Tibial artery (tissue), 4 donors: ENCODE measurements around the gene KRTAP1-1.
"Not testable (repeated sequence)": the region's sequence is repeated elsewhere in the genome, so short reads cannot be mapped to it uniquely, and the experiment has no call there.

Experiments
- DNase-seq, 2 donors: peaks; one replicate each; pipeline ENCODE4 v3.0.0-alpha.2; 2019
- H3K27ac ChIP-seq, 2 donors: fragments of 200-600 bp; sonication (generic) in 1 of 2; 1 replicate in 1 of 2; 2 replicates in 1 of 2; pipeline ENCODE4 v1.5.1; 2018 to 2019; ENCODE audit warnings: mild to moderate bottlenecking in 1 of 2
- H3K27me3 ChIP-seq, 2 donors: fragments of 200-600 bp; sonication (generic) in 1 of 2; one replicate each; pipeline versions ENCODE4 v1.5.1 to v1.6.0; 2016 to 2019
- H3K36me3 ChIP-seq, 3 donors: fragments of 200-600 bp; sonication (generic) in 2 of 3; one replicate each; pipeline ENCODE4 v1.5.1; 2016 to 2019; ENCODE audit warnings: mild to moderate bottlenecking in 2 of 3
- H3K4me1 ChIP-seq, 4 donors: fragments of 200-600 bp; sonication (generic) in 2 of 4; 1 replicate in 3 of 4; 2 replicates in 1 of 4; pipeline ENCODE4 v1.5.1; 2016 to 2019
- H3K4me3 ChIP-seq, 2 donors: fragments of 200-600 bp; sonication (generic) in 1 of 2; 1 replicate in 1 of 2; 2 replicates in 1 of 2; pipeline ENCODE4 v1.5.1; 2018 to 2019; ENCODE audit warnings: mild to moderate bottlenecking in 2 of 2
- H3K9me3 ChIP-seq, 3 donors: fragments of 200-600 bp; sonication (generic) in 1 of 3; one replicate each; pipeline ENCODE4 v1.5.1; 2016 to 2019
- CTCF ChIP-seq, 2 experiments: fragments of 200-600 bp in 1 of 2; fragments of 450-650 bp in 1 of 2; IDR thresholded peaks; one replicate each; pipeline ENCODE4 v1.5.1; 2017 to 2019; ENCODE audit warnings: antibody characterized with exemption in 2 of 2, mild to moderate bottlenecking in 1 of 2, moderate library complexity in 1 of 2
- intact Hi-C: fragments of 100-400 bp; cut with DNase I; formaldehyde crosslinking; loops from one replicate; pipeline ENCODE4 v1.15.0; 2023; ENCODE audit warnings: low total_unique reads

The KRTAP1-1 gene

DNA sequence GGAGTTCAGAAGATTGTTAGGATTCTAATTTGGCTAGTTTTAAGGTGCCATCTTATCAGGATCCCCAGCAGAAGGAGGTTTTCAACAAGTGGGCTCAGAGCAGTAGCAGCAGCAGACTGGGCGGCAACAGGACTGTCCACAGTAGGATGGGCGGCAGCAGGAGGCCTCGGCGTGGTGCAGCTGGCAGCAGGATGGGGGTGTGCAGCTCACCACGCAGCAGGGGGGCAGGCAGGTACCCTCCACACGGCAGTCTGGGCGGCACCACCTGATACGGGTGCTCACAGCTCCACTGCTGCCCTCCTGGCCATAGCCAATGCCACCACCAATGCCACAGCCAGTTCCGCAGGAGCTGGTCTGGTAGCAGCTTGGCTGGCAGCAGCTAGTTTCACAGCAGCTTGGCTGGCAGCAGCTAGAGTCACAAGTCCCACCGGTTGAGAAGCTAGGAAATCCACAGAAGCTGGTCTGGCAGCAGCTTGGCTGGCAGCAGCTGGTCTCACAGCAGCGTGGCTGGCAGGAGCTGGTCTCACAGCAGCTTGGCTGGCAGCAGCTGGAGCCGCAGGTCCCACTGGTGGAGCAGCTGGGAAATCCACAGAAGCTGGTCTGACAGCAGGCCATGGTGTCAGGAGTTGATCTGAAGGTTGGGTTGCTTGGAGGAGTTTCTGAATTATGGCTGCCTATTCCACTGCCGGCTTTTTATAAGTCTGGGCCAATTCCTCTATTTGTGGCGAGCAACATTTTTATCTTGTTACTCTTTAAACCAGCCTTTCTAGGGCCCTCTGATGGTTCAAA, at the start of gene KRTAP1-1:
Gene KRTAP1-1, minus strand, starts transcription at position 668 of the 789 bp plus-strand sequence. Its CDS starts 53 bp downstream, at position 615.
- H3K36me3 ChIP-seq, H3K27me3 ChIP-seq, intact Hi-C loops, H3K4me3 ChIP-seq, H3K9me3 ChIP-seq: not testable (repeated sequence)
- Histone ChIP-seq H3K4me1 (peaks cover 0 to 10% (median 5%) of the 10 kb centered on the region in 4 donors), H3K27ac (peak within 1 kb of the TSS in 1 of 2 donors; percentile 40)
- DNase-seq: peak in 1 of 2 donors; percentile 69

- H3K4me1 ChIP-seq, H3K27ac ChIP-seq, H3K9me3 ChIP-seq, H3K4me3 ChIP-seq, DNase-seq, intact Hi-C loops, H3K36me3 ChIP-seq, H3K27me3 ChIP-seq: not testable (repeated sequence)
These were observed 47.6 kb upstream of the KRTAP1-1 start for GRCh38 chr17:41088760-41089352.

DNA sequence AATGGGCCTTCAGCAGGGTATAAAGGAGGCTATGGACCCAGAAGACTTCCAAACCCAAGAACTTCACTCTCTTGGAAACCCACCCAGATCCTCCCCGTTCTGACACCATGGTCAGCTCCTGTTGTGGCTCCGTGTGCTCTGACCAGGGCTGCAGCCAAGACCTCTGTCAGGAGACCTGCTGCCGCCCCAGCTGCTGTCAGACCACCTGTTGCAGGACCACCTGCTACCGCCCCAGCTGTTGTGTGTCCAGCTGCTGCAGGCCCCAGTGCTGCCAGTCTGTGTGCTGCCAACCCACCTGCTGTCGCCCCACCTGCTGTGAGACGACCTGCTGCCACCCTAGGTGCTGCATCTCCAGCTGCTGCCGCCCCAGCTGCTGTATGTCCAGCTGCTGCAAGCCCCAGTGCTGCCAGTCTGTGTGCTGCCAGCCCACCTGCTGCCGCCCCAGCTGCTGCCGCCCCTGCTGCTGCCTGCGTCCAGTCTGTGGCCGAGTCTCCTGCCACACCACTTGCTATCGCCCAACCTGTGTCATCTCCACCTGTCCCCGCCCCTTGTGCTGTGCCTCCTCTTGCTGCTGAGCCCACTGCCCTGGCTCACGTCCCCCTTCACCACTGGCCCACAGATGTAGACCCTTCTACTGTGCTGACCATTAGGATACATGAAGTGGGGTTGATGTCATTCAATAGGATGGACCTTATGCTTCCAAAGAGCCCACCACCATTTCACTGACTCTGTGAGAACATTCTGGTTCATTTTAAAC, 43.0 kb upstream of the KRTAP1-1 start, which contains the start of gene KRTAP4-7:
Gene KRTAP4-7, plus strand, starts transcription at position 51 of the 757 bp plus-strand sequence. Its CDS starts 57 bp downstream, at position 108.
- H3K4me3 ChIP-seq, intact Hi-C loops, H3K36me3 ChIP-seq, H3K4me1 ChIP-seq, DNase-seq, H3K27ac ChIP-seq, H3K9me3 ChIP-seq, H3K27me3 ChIP-seq: not testable (repeated sequence)

GRCh38 chr17:41083427-41083826, 42.2 kb upstream of the KRTAP1-1 start:
- intact Hi-C loops, H3K4me1 ChIP-seq, H3K9me3 ChIP-seq, H3K4me3 ChIP-seq, DNase-seq, H3K36me3 ChIP-seq, H3K27me3 ChIP-seq, H3K27ac ChIP-seq: not testable (repeated sequence)

DNA sequence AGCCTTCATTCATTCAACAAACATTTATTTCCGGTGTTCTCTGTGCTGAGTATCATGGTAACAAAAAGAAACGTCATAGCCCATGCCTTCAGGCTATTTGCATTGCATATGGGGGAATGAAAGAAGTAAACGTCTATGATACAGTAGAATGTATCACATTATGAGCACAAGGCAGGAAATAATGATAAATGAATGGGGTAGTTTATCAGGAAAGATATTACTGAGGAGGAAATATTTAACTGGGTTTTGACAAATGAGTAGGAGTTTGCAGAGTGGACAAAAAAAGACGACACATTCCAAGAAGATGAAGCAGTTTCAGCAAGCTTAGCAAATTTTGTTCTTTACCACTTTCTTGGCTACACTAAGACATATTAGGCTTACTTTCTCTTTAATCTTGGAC, 41.4 kb upstream of the KRTAP1-1 start:
- H3K4me1 ChIP-seq: no peaks in the 10 kb centered on the region
- H3K9me3 ChIP-seq: no peaks in the 10 kb centered on the region
- TF ChIP-seq CTCF (IDR thresholded peaks at IDR 0.05): no peak
- no peak overlapping the region for H3K4me3 ChIP-seq
- no peak overlapping the region for H3K27ac ChIP-seq
- no peak for DNase-seq
- no peaks in the 10 kb centered on the region for H3K36me3 ChIP-seq
- intact Hi-C loops: no loop called here
- no peaks in the 10 kb centered on the region for H3K27me3 ChIP-seq

DNA sequence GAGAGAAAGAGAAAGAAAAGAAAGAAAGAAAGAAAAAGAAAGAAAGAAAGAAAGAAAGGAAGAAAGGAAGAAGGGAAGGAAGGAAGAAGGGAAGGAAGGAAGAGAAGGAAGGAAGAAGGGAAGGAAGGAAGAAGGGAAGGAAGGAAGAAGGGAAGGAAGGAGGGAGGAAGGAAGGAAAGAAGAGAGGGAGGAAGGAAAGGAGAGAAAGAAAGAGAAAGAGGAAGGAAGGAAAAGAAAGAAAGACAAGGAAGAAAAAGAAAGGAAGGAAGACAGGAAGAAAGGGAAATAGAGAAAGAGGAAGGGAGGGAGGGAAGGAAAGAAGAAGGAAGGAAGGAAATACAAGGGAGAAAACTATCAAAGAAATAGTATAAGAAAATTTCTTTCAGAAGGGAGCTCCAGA, 35.5 kb upstream of the KRTAP1-1 start:
- intact Hi-C loops: no loop called here
- Histone ChIP-seq H3K4me3 (no peak overlapping the region), H3K4me1 (no peaks in the 10 kb centered on the region), H3K36me3 (no peaks in the 10 kb centered on the region), H3K9me3 (no peaks in the 10 kb centered on the region), H3K27me3 (no peaks in the 10 kb centered on the region), H3K27ac (no peak overlapping the region)
- TF ChIP-seq CTCF (IDR thresholded peaks at IDR 0.05): no peak
- no peak for DNase-seq

- no peak for DNase-seq
- H3K4me1 ChIP-seq: no peaks in the 10 kb centered on the region
- no peaks in the 10 kb centered on the region for H3K9me3 ChIP-seq
- no peaks in the 10 kb centered on the region for H3K27me3 ChIP-seq
- no peak overlapping the region for H3K4me3 ChIP-seq
- no peak for TF ChIP-seq CTCF (IDR thresholded peaks at IDR 0.05)
- intact Hi-C loops: no loop called here
- H3K36me3 ChIP-seq: no peaks in the 10 kb centered on the region
- H3K27ac ChIP-seq: no peak overlapping the region
These were observed 32.4 kb upstream of the KRTAP1-1 start for GRCh38 chr17:41073676-41074075.
